HepG2 (cell line): ENCODE results near the gene C7orf57. TPM values are rescaled to one million over a fixed set of nuclear protein-coding genes. Genes with fewer than 3 reads are reported as not detected.
A peak's percentile ranks its signal among the peaks of the same experiment; 100 is the strongest.

Experiments used
- BATF2 ChIP-seq: sonication (generic); formaldehyde crosslinking; IDR thresholded peaks from 2 replicates; pipeline ENCODE4 v1.8.0; 2022; ENCODE audit warnings: mild to moderate bottlenecking, missing genetic modification reagents, moderate library complexity
- FOSL1 ChIP-seq: sonication (generic); formaldehyde crosslinking; IDR thresholded peaks from 2 replicates; pipeline ENCODE4 v1.9.0; 2021; ENCODE audit warnings: missing genetic modification reagents, borderline replicate concordance
- GATA4 ChIP-seq: sonication (generic); IDR thresholded peaks from 2 replicates; pipeline ENCODE4 v1.6.1; 2016; ENCODE audit warnings: antibody characterized with exemption, low read depth, borderline replicate concordance
- HOXD1 ChIP-seq: sonication (generic); formaldehyde crosslinking; IDR thresholded peaks from 2 replicates; pipeline ENCODE4 v1.5.0; 2020; ENCODE audit warnings: missing genetic modification reagents
- NONO ChIP-seq, 2 experiments: fragments of 450-650 bp in 1 of 2; sonication (generic) in 1 of 2; formaldehyde crosslinking in 1 of 2; IDR thresholded peaks in 1 of 2; conservative IDR thresholded peaks in 1 of 2; 2 replicates each; pipeline versions ENCODE4 v1.6.1 to v1.8.0; 2017 to 2022; ENCODE audit warnings: mild to moderate bottlenecking in 1 of 2, missing genetic modification reagents in 1 of 2, moderate library complexity in 1 of 2
- SKI ChIP-seq: fragments of 450-650 bp; IDR thresholded peaks from one replicate; pipeline ENCODE4 v1.6.1; 2018; ENCODE audit warnings: mild to moderate bottlenecking; ENCODE audit not compliant: partially characterized antibody
- SMAD9 ChIP-seq: sonication (generic); formaldehyde crosslinking; IDR thresholded peaks from 2 replicates; pipeline ENCODE4 v1.5.1; 2020; ENCODE audit warnings: mild to moderate bottlenecking, missing genetic modification reagents
- SP140L ChIP-seq: sonication (generic); formaldehyde crosslinking; IDR thresholded peaks from 2 replicates; pipeline ENCODE4 v1.4.0; 2020; ENCODE audit warnings: missing genetic modification reagents, borderline replicate concordance
- SRSF1 ChIP-seq: fragments of 200-400 bp; formaldehyde crosslinking; optimal IDR thresholded peaks from 2 replicates; pipeline ENCODE3; 2017; ENCODE audit warnings: mild to moderate bottlenecking, low read depth, low read length, moderate library complexity
- TOE1 ChIP-seq: sonication (generic); formaldehyde crosslinking; IDR thresholded peaks from 2 replicates; pipeline ENCODE4 v1.4.0; 2020; ENCODE audit warnings: mild to moderate bottlenecking, missing genetic modification reagents
- TRAFD1 ChIP-seq: sonication (generic); formaldehyde crosslinking; IDR thresholded peaks from 2 replicates; pipeline ENCODE4 v1.5.1; 2020; ENCODE audit warnings: missing genetic modification reagents, mild to moderate bottlenecking, borderline replicate concordance
- ZBTB44 ChIP-seq: sonication (generic); formaldehyde crosslinking; IDR thresholded peaks from 2 replicates; pipeline ENCODE4 v1.4.0; 2020; ENCODE audit warnings: missing genetic modification reagents
- ZC3H4 ChIP-seq: sonication (generic); formaldehyde crosslinking; IDR thresholded peaks from 2 replicates; pipeline ENCODE4 v1.4.0; 2020; ENCODE audit warnings: missing genetic modification reagents, borderline replicate concordance
- ZNF235 ChIP-seq: sonication (generic); formaldehyde crosslinking; IDR thresholded peaks from 2 replicates; pipeline ENCODE4 v1.8.1; 2023; ENCODE audit warnings: mild to moderate bottlenecking, missing genetic modification reagents, borderline replicate concordance
- ZNF280B ChIP-seq: sonication (generic); formaldehyde crosslinking; IDR thresholded peaks from 2 replicates; pipeline ENCODE4 v1.5.0; 2020; ENCODE audit warnings: missing genetic modification reagents, mild to moderate bottlenecking, borderline replicate concordance
- ZNF34 ChIP-seq: sonication (generic); formaldehyde crosslinking; IDR thresholded peaks from 2 replicates; pipeline ENCODE4 v1.4.0; 2020; ENCODE audit warnings: mild to moderate bottlenecking, missing genetic modification reagents, borderline replicate concordance
- ZNF556 ChIP-seq: sonication (generic); formaldehyde crosslinking; IDR thresholded peaks from 2 replicates; pipeline ENCODE4 v1.4.0; 2020; ENCODE audit warnings: mild to moderate bottlenecking, missing genetic modification reagents, borderline replicate concordance
- ZNF580 ChIP-seq: IDR thresholded peaks from 2 replicates; pipeline ENCODE4 v1.6.1; 2016; ENCODE audit warnings: low read depth, borderline replicate concordance
- ZNF639 ChIP-seq: conservative IDR thresholded peaks from 2 replicates; pipeline ENCODE4 v1.6.1; 2018; ENCODE audit warnings: missing genetic modification reagents
- ZNF850 ChIP-seq: sonication (generic); formaldehyde crosslinking; conservative IDR thresholded peaks from 2 replicates; pipeline ENCODE4 v1.9.0; 2021; ENCODE audit warnings: mild to moderate bottlenecking, missing genetic modification reagents
- polyA plus RNA-seq, 8 experiments: library from polyadenylated mRNA; depleted of rRNA in 3 of 8; stranded (reverse) in 7 of 8; unstranded in 1 of 8; fragments of >200 nt; fragmentation: Illumina TruSeq in 4 of 8; extraction: Trizol in 4 of 8; gene quantifications; 2 replicates each; pipeline versions ENCODE4 v1.2.1 to v1.2.3, GENCODE V29; 2011 to 2016; ENCODE audit warnings: low read depth in 4 of 8, missing spikeins in 1 of 8, mixed read lengths in 1 of 8; ENCODE audit not compliant: insufficient read depth in 1 of 8
- total RNA-seq, 5 experiments: library from RNA; depleted of rRNA; stranded (reverse); fragments of >200 nt; fragmentation: Illumina TruSeq; extraction: Trizol; gene quantifications; 2 replicates each; pipeline ENCODE4 v1.2.3, GENCODE V29; 2016; ENCODE audit warnings: low read depth in 1 of 5

C7orf57 gene
- total and polyA plus RNA-seq, 2 of the 13 experiments (the other 11 are each of a cell fraction or from before 2014, with no cell fraction given) = not detected

- no peak for TF ChIP-seq ZC3H4 (CRISPR knock-in tag)
- TF ChIP-seq NONO (IDR thresholded peaks at IDR 0.05) = no peak
- no peak; the same call in 1 of the 2 replicates for TF ChIP-seq NONO (CRISPR knock-in tag; conservative IDR thresholded peaks at IDR 0.05)
- TF ChIP-seq SMAD9 (CRISPR knock-in tag) = no peak
- TF ChIP-seq SKI = no peak
- TF ChIP-seq SP140L (CRISPR knock-in tag) = no peak
- 0 out of 2 replicates have a peak, but pooled peaks have one; percentile 33 for TF ChIP-seq ZNF850
- TF ChIP-seq FOSL1 (CRISPR knock-in tag) = no peak
- TF ChIP-seq TRAFD1 = no peak
- peak; percentile 49; the same call in 1 of the 2 replicates for TF ChIP-seq ZNF235 (CRISPR knock-in tag)
- TF ChIP-seq ZNF556 (CRISPR knock-in tag) = no peak
- TF ChIP-seq ZBTB44 (CRISPR knock-in tag) = no peak
- peak; percentile 79 for TF ChIP-seq SRSF1
- TF ChIP-seq ZNF580 = no peak
- no peak; the same call in 1 of the 2 replicates for TF ChIP-seq HOXD1 (CRISPR knock-in tag)
- TF ChIP-seq BATF2 (CRISPR knock-in tag) = no peak; the same call in 1 of the 2 replicates
- peak; percentile 71 for TF ChIP-seq ZNF280B (CRISPR knock-in tag)
- TF ChIP-seq GATA4 = no peak
- TF ChIP-seq ZNF639 (CRISPR knock-in tag) = no peak
- no peak for TF ChIP-seq ZNF34
- TF ChIP-seq TOE1 = no peak
Observed at GRCh38 chr7:48089046-48090003, 54.0 kb downstream of the C7orf57 start, which contains the start of gene UPP1 (continued).
